Fibroblast of lung (primary cell): ENCODE measurements around the gene ZC3H10.

ENCODE experiments used
- CTCF ChIP-seq, 2 donors: IDR thresholded peaks in 1 of 2; conservative IDR thresholded peaks in 1 of 2; 1 replicate in 1 of 2; 2 replicates in 1 of 2; pipeline ENCODE4 v1.5.1; 2011 to 2012; ENCODE audit warnings: low read length in 2 of 2, control low read depth in 1 of 2, inconsistent platforms in 1 of 2, low read depth in 1 of 2, mild to moderate bottlenecking in 1 of 2
- EZH2 ChIP-seq: IDR thresholded peaks from 2 replicates; pipeline ENCODE4 v1.5.1; 2012; ENCODE audit warnings: low read length, control low read depth, mild to moderate bottlenecking; ENCODE audit errors: missing control alignments

- TF ChIP-seq CTCF (conservative IDR thresholded peaks at IDR 0.05 in 1 of 2, IDR thresholded peaks at IDR 0.05 in 1 of 2; ENCODE audit: low read depth in 1 of 2, low read length in 2 of 2) (no peak), EZH2 (no peak)
Measured at GRCh38 chr12:56104109-56104814, 13.8 kb upstream of the ZC3H10 start, which contains the start of gene PA2G4.
